NCI-H2081 treated with DMSO at 0.1 percent for 48 hours (cell line): ENCODE results near the gene PDX1.

Experiments used
- DNase-seq: peaks from one replicate; lab custom pipeline; 2025; lab: John Stamatoyannopoulos, UW

The PDX1 gene

GRCh38 chr13:27919934-27920676, at the start of gene PDX1:
Gene PDX1, plus strand, starts transcription at chr13:27920000. Its CDS starts 139 bp downstream, at chr13:27920139.
- DNase-seq: no peak

GRCh38 chr13:27878274-27878673, 41.5 kb upstream of the PDX1 start:
- DNase-seq: no peak

DNA sequence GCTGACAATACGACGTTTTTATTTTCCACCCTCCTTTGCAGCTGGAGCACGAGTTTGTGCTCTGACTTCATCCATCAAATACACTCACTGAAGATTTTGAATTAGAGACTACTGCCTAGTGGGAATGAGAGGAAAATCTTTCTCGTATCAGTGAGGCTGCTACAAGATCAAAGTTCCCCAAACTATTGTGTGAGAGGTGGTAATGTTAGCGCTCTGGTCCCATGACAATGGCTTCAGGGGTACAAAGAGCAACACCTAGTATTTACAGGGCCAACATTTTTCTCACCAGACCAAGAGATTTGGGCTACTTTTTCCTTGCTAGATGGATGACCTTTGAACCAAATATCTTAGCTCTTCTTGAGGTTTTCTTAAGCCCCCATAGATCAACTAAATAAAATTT, 30.3 kb upstream of the PDX1 start:
- no peak for DNase-seq

DNA sequence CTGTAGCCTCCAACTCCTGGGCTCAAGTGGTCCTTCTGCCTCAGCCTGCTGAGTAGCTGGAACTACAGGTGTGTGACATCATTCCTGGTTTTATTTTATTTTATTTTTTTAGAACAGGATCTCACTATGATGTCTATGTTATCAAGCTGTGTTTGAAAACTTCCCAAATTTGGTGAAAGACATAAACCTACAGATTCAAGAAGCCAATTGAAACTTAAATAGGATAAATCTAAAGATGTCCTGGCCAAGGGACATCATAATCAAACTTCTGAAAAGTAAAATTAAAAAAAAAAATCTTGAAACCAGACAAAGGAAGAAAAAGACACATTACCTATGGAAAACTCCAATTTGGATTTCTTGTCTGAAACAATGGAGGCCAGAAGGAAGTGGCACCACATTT, 23.1 kb upstream of the PDX1 start:
- DNase-seq: no peak

GRCh38 chr13:27904719-27905118, 15.1 kb upstream of the PDX1 start:
- no peak for DNase-seq

GRCh38 chr13:27905650-27906049, 14.2 kb upstream of the PDX1 start:
- no peak for DNase-seq

- no peak for DNase-seq
Observed at GRCh38 chr13:27907121-27907787, 12.5 kb upstream of the PDX1 start.

- DNase-seq: no peak
Observed at GRCh38 chr13:27909378-27909777, 10.4 kb upstream of the PDX1 start.

DNA sequence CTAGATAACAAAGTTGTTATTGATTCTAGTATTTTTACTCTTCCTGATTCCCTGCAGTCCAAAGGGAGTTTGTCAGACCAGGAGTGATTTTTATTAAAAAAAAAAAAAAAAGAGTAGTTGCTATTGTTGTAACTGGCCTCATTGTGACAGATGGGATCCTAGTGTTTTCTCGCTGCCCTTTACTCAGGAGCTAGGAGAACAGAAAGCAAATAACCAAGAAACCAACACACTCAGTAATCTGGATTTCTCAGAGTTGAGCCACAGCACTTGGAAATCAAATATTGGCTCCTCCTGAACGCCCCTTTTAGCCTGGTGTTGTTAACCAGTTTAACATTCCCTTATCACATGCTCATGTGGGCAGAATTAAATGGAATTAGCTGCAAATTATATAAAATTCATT, 8.3 kb upstream of the PDX1 start:
- no peak for DNase-seq

GRCh38 chr13:27913160-27913559, 6.6 kb upstream of the PDX1 start:
- DNase-seq: no peak

- no peak for DNase-seq
Observed at GRCh38 chr13:27915301-27916207, 4.2 kb upstream of the PDX1 start.

GRCh38 chr13:27917121-27917947, 2.5 kb upstream of the PDX1 start:
- no peak for DNase-seq

DNA sequence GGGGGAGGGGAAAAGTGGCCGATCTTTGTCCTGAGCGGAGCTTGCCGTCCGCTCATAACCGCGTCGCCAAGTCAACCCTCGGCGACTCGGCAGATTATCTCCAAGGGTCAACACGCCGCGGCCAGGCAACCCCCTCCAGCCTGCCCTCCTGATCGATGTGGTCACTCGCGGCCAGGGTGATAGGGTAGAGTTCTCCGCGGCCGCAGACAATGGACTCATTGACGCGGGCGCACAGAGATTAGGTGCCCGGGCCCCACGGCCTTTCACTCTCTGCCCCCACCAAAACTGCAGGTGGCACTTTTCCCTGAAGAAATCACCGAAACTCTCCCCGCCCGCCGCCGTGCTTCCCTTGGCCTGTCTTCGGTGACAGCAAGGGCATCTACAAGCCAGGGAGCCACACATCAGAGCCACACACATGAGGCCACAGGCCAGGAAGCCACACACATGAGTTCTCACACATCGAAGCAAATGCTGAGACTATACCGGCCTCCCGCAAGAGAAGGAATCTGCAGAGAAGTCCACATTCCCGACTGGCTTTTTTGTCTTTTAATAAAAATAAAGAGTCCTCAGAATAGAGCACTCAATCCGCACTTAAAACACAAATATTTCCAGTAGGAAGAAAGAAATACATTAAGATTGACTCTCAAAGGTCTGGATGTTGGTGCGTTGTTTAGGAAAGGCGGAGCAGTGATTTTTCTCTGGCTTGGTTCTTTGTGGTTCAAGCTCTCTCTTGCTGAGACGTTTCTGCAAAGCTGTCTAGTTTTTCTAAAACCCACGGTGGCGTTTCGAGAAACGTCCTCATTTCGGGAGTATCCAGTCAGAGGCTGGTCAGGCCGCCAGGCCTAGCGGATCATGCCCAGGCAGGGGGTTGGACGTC, 1.5 kb upstream of the PDX1 start:
- DNase-seq: no peak

DNA sequence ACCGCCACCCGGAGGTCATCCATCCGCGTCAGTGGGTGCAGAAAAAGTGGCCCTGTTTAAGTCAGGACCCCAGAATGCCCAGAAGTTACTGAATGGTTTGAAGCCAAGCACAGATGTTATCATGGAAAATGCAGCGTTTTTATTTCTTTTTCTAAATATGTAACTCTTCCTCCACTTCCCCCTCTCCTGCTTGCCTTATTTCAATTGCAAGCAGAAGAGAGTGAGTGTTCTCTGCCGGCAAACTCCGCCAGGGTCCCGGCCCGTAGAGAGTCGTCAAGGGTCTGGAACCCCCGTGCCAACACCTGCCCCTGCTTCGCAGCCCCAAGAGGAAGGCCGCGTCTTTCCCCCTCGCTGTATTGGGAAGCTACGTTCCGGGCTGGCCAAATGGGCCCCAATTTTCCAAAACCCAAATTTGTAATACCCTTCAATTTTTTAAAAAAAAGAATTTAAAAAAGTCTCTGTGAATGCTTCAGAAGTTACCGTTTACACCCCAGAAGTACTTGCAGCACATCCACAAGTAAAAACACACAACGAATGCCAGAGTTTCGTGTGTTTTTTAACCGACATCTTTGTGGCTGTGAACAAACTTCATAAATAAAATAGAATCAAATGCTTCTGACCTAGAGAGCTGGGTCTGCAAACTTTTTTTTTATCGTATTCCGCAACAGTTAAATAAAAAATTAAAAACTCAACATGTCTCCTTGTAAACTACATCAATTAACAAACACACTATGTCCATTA, 712 bp upstream of the PDX1 start:
- DNase-seq: no peak

- DNase-seq: peak; percentile 13
Observed at GRCh38 chr13:27919659-27919933, 204 bp upstream of the PDX1 start.

DNA sequence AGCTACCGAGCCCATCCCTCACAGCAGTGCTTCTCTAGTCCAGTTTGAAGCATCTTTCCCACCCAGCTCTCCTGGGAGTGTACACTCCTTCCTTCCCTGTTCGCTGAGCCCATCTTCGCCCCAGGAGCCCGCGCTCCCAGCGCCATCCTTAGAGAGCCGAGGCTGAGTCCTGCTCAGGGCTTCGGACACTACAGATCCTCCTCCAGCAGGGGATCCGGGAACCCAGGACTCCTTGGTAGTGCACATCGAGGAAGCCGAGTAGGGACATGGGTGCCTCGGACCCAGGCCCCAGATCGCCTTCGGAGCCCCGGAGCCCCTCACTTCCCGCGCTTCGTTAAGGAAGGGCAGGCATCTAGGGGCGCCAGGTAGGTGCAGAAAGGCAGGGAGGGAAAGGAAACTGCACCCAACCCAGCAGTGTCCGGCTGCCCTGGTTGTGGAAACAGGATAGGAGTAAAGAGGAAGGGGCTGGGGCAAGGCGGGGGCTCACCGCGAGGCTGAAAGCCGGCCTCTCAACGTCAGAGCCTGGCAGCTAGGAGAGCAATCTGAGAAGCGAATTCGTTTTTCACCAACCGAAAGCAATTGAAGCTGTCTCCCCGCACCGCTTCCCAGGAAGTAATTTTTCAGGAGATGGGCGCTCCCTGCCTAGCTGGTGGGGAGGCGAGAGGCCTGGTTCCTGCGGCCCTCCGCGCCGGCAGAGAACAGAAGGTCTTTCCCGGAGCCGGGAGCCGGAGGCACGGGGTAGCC, 1.0 kb downstream of the PDX1 start:
- DNase-seq: no peak

DNA sequence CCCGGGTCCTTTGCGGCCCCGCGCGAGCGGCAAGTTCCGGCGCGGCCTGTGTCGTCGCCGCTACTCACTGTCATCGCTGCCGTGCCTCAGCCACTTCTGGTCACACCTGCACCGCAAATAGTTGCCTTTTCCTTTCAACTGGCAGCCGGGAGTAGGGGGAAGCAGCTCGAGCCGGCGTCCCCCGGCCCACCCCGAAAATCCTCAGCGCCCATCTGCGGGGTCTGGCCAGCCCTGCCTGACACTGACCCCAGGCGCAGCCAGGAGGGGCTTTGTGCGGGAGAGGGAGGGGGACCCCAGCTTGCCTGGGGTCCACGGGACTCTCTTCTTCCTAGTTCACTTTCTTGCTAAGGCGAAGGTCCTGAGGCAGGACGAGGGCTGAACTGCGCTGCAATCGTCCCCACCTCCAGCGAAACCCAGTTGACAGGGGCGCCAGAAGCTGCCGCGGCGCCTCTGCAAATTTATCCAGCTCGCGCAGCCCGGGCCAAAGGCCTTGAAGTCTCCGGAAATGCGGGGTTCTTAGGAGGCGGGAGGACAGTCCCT, 1.7 kb downstream of the PDX1 start:
- DNase-seq: no peak

DNA sequence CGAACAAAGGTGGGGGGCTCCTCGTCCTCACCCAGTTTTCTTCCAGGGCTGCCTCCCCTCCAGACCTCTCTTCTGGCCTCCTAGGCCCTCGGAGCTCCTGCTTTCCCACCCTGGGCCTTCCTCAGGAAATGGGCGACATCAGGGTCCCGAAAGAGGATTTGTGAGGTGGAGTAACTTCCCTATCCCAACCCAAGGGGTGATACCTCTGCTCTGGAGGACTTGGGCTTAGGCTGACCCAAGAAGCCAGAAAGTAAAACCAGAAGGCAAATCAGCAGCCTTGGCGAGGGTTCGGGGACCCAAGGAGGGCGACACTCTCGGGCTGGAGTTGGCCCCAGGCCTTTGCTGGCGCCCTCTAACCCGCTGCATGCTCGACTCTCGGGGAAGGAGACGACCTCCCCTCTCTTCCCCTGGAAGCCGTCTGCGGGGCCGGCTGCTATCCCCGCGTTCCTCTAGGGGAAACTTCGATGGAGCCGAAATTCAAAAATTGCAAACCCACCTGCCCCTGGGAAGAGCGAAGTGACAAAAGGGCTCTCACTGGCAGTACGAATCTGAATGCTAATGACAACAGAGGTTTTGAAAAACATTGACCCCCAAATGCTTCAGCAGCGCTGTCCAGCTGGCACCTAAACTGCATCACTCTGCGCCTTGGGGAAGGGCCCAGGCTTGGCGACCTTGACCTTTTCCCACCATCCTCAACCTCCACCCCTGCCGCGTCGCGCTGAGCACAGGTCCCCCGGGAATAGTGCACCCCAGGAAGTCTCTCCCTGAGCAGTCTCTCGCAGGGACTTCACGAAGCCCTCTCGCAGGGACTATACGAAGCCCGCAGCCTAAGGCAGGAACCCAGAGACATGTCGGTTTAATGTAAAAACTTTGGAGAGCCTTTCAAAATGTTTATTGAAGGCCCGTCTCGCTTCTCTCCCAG, 2.4 kb downstream of the PDX1 start:
- no peak for DNase-seq
